ENCODE measurements around the gene CORO6. TPM values are rescaled to one million over a fixed set of nuclear protein-coding genes. Genes with fewer than 3 reads are reported as not detected.
A peak's percentile ranks its signal among the peaks of the same experiment; 100 is the strongest.

Gene CORO6
- polyA plus RNA-seq (2012; ENCODE audit: insufficient read length, low read depth): 9.6 TPM

- TF ChIP-seq TAF1 (IDR thresholded peaks at IDR 0.05; ENCODE audit: borderline replicate concordance, insufficient read depth, low read length): 0 out of 2 replicates have a peak, but pooled peaks have one; percentile 51
- TF ChIP-seq POLR2AphosphoS5 (IDR thresholded peaks at IDR 0.05; ENCODE audit: low read depth, low read length): peak; percentile 68; the same call in 1 of the 2 replicates
- peak; percentile 20 for TF ChIP-seq FOXP2 (optimal IDR thresholded peaks at IDR 0.05; ENCODE audit: borderline replicate concordance, extremely low read depth, extremely low read length, insufficient read depth)
- no peak for TF ChIP-seq SIN3A (IDR thresholded peaks at IDR 0.05; ENCODE audit: borderline replicate concordance, insufficient read depth, low read length)
- 0 out of 4 replicates have a peak, but pooled peaks of 1 of the 2 experiments have one; percentile 19 for TF ChIP-seq REST (IDR thresholded peaks at IDR 0.05; ENCODE audit: insufficient read depth in 1 of 2, low read depth in 2 of 2, low read length in 2 of 2)
These were observed at the start of gene CORO6 for GRCh38 chr17:29622337-29623282. Gene CORO6 (minus strand): TSS chr17:29622912. CDS start chr17:29621421, 1,491 bp downstream.

GRCh38 chr17:29671661-29672060, 48.9 kb upstream of the CORO6 start:
- no peak for TF ChIP-seq TAF1 (IDR thresholded peaks at IDR 0.05; ENCODE audit: borderline replicate concordance, insufficient read depth, low read length)
- TF ChIP-seq SIN3A (IDR thresholded peaks at IDR 0.05; ENCODE audit: borderline replicate concordance, insufficient read depth, low read length): no peak
- TF ChIP-seq REST (IDR thresholded peaks at IDR 0.05; ENCODE audit: insufficient read depth in 1 of 2, low read depth in 2 of 2, low read length in 2 of 2): no peak
- no peak for TF ChIP-seq FOXP2 (optimal IDR thresholded peaks at IDR 0.05; ENCODE audit: borderline replicate concordance, extremely low read depth, extremely low read length, insufficient read depth)
- no peak for TF ChIP-seq POLR2AphosphoS5 (IDR thresholded peaks at IDR 0.05; ENCODE audit: low read depth, low read length)

GRCh38 chr17:29669266-29669665, 46.6 kb upstream of the CORO6 start:
- TF ChIP-seq SIN3A (IDR thresholded peaks at IDR 0.05; ENCODE audit: borderline replicate concordance, insufficient read depth, low read length) (no peak), POLR2AphosphoS5 (IDR thresholded peaks at IDR 0.05; ENCODE audit: low read depth, low read length) (no peak), TAF1 (IDR thresholded peaks at IDR 0.05; ENCODE audit: borderline replicate concordance, insufficient read depth, low read length) (no peak), FOXP2 (optimal IDR thresholded peaks at IDR 0.05; ENCODE audit: borderline replicate concordance, extremely low read depth, extremely low read length, insufficient read depth) (no peak), REST (IDR thresholded peaks at IDR 0.05; ENCODE audit: insufficient read depth in 1 of 2, low read depth in 2 of 2, low read length in 2 of 2) (no peak)

GRCh38 chr17:29667969-29668368, 45.3 kb upstream of the CORO6 start:
- TF ChIP-seq REST (IDR thresholded peaks at IDR 0.05; ENCODE audit: insufficient read depth in 1 of 2, low read depth in 2 of 2, low read length in 2 of 2) (no peak), FOXP2 (optimal IDR thresholded peaks at IDR 0.05; ENCODE audit: borderline replicate concordance, extremely low read depth, extremely low read length, insufficient read depth) (no peak), SIN3A (IDR thresholded peaks at IDR 0.05; ENCODE audit: borderline replicate concordance, insufficient read depth, low read length) (no peak), POLR2AphosphoS5 (IDR thresholded peaks at IDR 0.05; ENCODE audit: low read depth, low read length) (no peak), TAF1 (IDR thresholded peaks at IDR 0.05; ENCODE audit: borderline replicate concordance, insufficient read depth, low read length) (no peak)
